ENCODE measurements around the gene RAD51B. TPM values are rescaled to one million over a fixed set of nuclear protein-coding genes. Genes with fewer than 3 reads are reported as not detected.

The RAD51B gene
- total RNA-seq, 1 experiment from 2014 or later, result 16.7 TPM

DNA sequence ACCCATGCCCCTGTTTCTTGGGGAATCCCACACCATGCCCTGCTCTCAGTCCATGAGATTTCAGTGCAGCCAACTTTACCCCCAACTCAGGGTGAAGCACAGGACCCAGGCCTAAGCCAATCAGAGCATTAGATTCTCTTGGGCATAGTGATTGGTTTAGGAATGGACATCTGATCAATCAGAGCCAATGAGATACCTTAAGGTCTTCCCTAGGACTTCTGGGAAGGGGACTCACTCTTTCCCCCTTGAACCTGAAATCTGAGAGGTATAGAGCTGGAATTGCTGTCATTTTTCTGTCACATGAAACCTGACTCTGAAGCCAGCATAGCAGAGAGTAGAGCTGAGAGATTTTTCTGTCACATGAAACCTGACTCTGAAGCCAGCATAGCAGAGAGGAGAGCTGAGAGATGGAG, 846.2 kb downstream of the RAD51B start:
- H3K4me2 ChIP-seq (ENCODE audit: insufficient read depth, insufficient read length, low read length), result no peak overlapping the region
- H4K8ac ChIP-seq (replicated peaks; ENCODE audit: insufficient read length, low read depth, low read length), result no peak overlapping the region
- no peak overlapping the region for H3K18ac ChIP-seq (ENCODE audit: insufficient read length, low read depth, low read length)
- H2BK12ac ChIP-seq (ENCODE audit: insufficient read length, low read depth, low read length), result no peak overlapping the region
- TF ChIP-seq, protein P1, sequence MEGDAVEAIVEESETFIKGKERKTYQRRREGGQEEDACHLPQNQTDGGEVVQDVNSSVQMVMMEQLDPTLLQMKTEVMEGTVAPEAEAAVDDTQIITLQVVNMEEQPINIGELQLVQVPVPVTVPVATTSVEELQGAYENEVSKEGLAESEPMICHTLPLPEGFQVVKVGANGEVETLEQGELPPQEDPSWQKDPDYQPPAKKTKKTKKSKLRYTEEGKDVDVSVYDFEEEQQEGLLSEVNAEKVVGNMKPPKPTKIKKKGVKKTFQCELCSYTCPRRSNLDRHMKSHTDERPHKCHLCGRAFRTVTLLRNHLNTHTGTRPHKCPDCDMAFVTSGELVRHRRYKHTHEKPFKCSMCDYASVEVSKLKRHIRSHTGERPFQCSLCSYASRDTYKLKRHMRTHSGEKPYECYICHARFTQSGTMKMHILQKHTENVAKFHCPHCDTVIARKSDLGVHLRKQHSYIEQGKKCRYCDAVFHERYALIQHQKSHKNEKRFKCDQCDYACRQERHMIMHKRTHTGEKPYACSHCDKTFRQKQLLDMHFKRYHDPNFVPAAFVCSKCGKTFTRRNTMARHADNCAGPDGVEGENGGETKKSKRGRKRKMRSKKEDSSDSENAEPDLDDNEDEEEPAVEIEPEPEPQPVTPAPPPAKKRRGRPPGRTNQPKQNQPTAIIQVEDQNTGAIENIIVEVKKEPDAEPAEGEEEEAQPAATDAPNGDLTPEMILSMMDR (conservative IDR thresholded peaks at IDR 0.05), result no peak
- no peaks in the 10 kb centered on the region for H3K9me3 ChIP-seq (ENCODE audit: control insufficient read depth, low read depth, low read length)
- no peak overlapping the region for H3T11ph ChIP-seq (ENCODE audit: low read length)
- no peak overlapping the region for H2AK5ac ChIP-seq (ENCODE audit: insufficient read length, low read length)
- no peak overlapping the region for H3K27ac Mint-ChIP-seq
- no peak overlapping the region for H4K5ac ChIP-seq (ENCODE audit: insufficient read length, low read depth, low read length)
- H3K27me3 Mint-ChIP-seq (ENCODE audit: low read depth), result peaks cover 9% of the 10 kb centered on the region
- H2BK15ac ChIP-seq (ENCODE audit: low read depth, low read length), result no peak overlapping the region
- H4K20me1 ChIP-seq (ENCODE audit: control insufficient read depth, insufficient read depth, insufficient read length), result no peaks in the 10 kb centered on the region
- H3K4me1 Mint-ChIP-seq, result peaks cover 15 to 20% of the 10 kb centered on the region in 2 experiments
- no peak overlapping the region for H3K4me3 Mint-ChIP-seq
- no peak overlapping the region for H2BK20ac ChIP-seq (ENCODE audit: low read depth, low read length, poor library complexity, severe bottlenecking)
- no peak overlapping the region for H3K14ac ChIP-seq (ENCODE audit: insufficient read depth, low read length)
- no peak overlapping the region for H3K27ac ChIP-seq (ENCODE audit: insufficient read length, low read depth, low read length)
- DNase-seq, result no peak
- no peak overlapping the region for H2BK5ac ChIP-seq (ENCODE audit: insufficient read length, low read length)
- no peaks in the 10 kb centered on the region for H3K36me3 Mint-ChIP-seq (ENCODE audit: insufficient read depth in 1 of 3, low read depth in 3 of 3)
- H3K23me2 ChIP-seq (ENCODE audit: insufficient read length, low read depth, low read length, poor library complexity, severe bottlenecking), result no peaks in the 10 kb centered on the region
- H3K56ac ChIP-seq (ENCODE audit: insufficient read length, low read depth, low read length), result no peak overlapping the region
- no peak overlapping the region for H4K91ac ChIP-seq (ENCODE audit: insufficient read length, low read depth, low read length)
- H3K9me3 Mint-ChIP-seq, result peaks cover 0 to 4% of the 10 kb centered on the region in 2 experiments; a peak in 1 of 5 replicates
- H2AFZ ChIP-seq (ENCODE audit: low read length), result no peak overlapping the region
- no peaks in the 10 kb centered on the region for H3K79me1 ChIP-seq (ENCODE audit: insufficient read depth, low read depth, low read length, poor library complexity, severe bottlenecking)
- no peaks in the 10 kb centered on the region for H3K27me3 ChIP-seq (ENCODE audit: insufficient read depth, low read length)
- H2BK120ac ChIP-seq (ENCODE audit: low read depth, low read length, poor library complexity, severe bottlenecking), result no peak overlapping the region
- no peaks in the 10 kb centered on the region for H3K79me2 ChIP-seq (ENCODE audit: insufficient read depth, low read length)
- no peak overlapping the region for H3K23ac ChIP-seq (ENCODE audit: insufficient read length, low read depth, low read length)
- no peak overlapping the region for H3K9ac ChIP-seq (ENCODE audit: extremely low read depth, insufficient read length, low read length)
- H3K4me1 ChIP-seq (ENCODE audit: insufficient read depth, low read length), result no peaks in the 10 kb centered on the region; the same call in 1 of the 2 replicates
- no peak overlapping the region for H3K4ac ChIP-seq (ENCODE audit: low read depth, low read length)
